Measurements from ENCODE around the gene FCHO1.
A peak's percentile ranks its signal among the peaks of the same experiment; 100 is the strongest.

The FCHO1 gene, protein sequence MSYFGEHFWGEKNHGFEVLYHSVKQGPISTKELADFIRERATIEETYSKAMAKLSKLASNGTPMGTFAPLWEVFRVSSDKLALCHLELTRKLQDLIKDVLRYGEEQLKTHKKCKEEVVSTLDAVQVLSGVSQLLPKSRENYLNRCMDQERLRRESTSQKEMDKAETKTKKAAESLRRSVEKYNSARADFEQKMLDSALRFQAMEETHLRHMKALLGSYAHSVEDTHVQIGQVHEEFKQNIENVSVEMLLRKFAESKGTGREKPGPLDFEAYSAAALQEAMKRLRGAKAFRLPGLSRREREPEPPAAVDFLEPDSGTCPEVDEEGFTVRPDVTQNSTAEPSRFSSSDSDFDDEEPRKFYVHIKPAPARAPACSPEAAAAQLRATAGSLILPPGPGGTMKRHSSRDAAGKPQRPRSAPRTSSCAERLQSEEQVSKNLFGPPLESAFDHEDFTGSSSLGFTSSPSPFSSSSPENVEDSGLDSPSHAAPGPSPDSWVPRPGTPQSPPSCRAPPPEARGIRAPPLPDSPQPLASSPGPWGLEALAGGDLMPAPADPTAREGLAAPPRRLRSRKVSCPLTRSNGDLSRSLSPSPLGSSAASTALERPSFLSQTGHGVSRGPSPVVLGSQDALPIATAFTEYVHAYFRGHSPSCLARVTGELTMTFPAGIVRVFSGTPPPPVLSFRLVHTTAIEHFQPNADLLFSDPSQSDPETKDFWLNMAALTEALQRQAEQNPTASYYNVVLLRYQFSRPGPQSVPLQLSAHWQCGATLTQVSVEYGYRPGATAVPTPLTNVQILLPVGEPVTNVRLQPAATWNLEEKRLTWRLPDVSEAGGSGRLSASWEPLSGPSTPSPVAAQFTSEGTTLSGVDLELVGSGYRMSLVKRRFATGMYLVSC

DNA sequence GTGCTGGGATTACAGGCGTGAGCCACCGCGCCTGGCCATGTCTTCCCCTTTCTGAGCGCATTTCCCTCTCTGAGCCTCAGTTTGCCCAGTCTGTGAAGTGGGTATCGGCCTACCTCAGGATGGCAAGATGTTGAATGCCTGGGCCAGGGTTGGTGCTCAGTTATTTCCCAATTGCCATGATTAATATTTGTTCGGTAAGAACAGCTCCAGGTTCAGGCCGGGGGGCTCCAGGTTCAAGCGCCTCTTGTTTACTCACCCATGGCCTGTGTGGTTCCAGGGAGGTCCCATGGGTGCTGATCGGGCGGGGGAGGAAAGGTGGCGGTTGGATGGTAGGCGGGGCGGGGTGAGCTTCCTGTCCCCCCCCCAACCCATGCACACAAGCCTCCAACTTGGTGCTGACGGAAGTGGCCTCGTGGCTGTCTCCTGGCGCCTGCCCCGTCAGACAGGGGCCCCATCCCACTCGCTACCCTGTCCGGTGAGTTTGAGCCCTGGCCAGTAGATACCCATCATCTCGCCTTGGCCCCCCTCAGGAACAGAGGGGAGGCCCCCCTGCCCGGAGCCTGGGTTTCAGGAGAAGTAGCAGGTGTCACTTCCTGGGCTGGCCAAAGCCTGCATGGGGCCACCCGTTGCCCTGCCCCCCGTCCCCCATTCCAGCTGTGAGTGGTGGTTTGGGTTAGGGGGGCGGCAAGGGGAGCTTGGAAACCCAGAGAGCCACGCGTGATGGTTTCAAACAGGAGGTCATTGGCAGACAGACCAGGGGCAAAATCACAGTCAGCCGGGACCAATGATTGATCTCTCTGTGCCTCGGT lies at the start of gene FCHO1:
FCHO1 (plus strand) TSS at position 375 of the 809 bp plus-strand sequence. CDS start 3,688 bp downstream, outside the sequence.
- no peak within 1 kb of the TSS for H3K27ac ChIP-seq (ENCODE audit: low read length)
- no peaks in the 10 kb centered on the region for H3K9me3 ChIP-seq (ENCODE audit: insufficient read depth, low read depth, low read length)
- H3K9ac ChIP-seq (ENCODE audit: low read depth, low read length), result no peak within 1 kb of the TSS
- no peak within 1 kb of the TSS for H3K4me3 ChIP-seq (ENCODE audit: low read length)
- no peaks in the 10 kb centered on the region for H3K4me1 ChIP-seq (ENCODE audit: insufficient read depth, low read length)
- no peaks in the 10 kb centered on the region for H3K27me3 ChIP-seq (ENCODE audit: insufficient read depth, low read length)
- H3K36me3 ChIP-seq (ENCODE audit: insufficient read depth, low read depth, low read length), result no peaks in the 10 kb centered on the region

DNA sequence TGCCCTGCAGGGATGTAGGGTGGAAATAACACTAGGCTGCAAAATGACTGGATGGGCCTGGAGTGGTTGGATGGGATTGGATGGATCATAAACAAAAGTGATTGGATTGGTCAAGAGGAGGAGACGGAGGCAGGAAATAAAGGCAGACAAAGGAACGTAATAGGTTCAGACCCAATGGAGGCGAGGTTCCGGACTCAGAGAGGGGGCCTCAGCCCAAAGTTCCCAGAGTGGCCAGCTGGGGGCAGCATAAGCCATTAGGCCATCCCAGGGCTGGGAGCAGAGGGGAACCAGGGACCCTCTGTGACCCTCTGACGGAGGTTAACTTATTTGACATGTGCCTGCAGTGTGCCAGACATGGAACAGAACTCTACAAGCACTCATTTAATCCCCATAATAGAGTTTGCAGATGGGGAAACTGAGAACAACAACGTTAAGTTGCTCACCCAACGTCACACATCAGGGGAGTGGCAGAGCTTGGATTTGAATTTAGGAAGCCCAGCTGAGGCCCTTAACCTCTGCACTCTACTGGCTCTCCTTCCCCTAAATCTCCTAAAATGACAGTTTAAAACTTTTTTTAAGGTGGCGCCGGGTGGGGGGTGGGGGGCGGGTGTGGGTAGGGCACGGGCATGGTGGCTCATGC lies 47.3 kb upstream of the FCHO1 start:
- Histone ChIP-seq H3K27ac (ENCODE audit: low read length) (no peak overlapping the region), H3K4me1 (ENCODE audit: insufficient read depth, low read length) (no peaks in the 10 kb centered on the region), H3K36me3 (ENCODE audit: insufficient read depth, low read depth, low read length) (no peaks in the 10 kb centered on the region), H3K9me3 (ENCODE audit: insufficient read depth, low read depth, low read length) (no peaks in the 10 kb centered on the region), H3K4me3 (ENCODE audit: low read length) (no peak overlapping the region), H3K27me3 (ENCODE audit: insufficient read depth, low read length) (peaks cover 15% of the 10 kb centered on the region; the same call in 1 of the 2 replicates), H3K9ac (ENCODE audit: low read depth, low read length) (no peak overlapping the region)

DNA sequence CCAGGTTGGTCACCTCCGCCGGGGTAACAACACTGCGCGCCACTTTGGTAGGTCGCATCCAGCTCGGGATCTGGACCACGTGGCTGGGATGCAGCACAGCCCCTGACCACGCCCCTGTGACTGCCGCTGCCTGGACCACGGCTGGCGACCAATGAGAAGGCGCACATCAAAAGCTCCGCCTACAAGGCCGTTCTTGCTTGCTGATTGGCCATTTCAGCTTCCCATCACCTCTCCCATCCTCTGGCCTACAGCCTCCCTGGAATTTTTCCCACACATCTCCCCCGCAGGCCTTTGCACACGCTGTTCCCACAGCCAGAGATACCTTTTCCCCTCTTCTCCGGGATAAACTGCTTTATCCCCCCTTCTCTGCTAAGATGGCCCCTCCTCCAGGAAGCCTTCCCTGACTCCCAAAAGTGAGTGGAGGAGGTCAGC lies 44.5 kb upstream of the FCHO1 start:
- no peak overlapping the region for H3K27ac ChIP-seq (ENCODE audit: low read length)
- peak overlapping the region; percentile 62; the same call in 1 of the 2 replicates for H3K9ac ChIP-seq (ENCODE audit: low read depth, low read length)
- peaks cover 15% of the 10 kb centered on the region; the same call in 1 of the 2 replicates for H3K27me3 ChIP-seq (ENCODE audit: insufficient read depth, low read length)
- no peaks in the 10 kb centered on the region for H3K36me3 ChIP-seq (ENCODE audit: insufficient read depth, low read depth, low read length)
- H3K4me1 ChIP-seq (ENCODE audit: insufficient read depth, low read length), result no peaks in the 10 kb centered on the region
- H3K9me3 ChIP-seq (ENCODE audit: insufficient read depth, low read depth, low read length), result no peaks in the 10 kb centered on the region
- H3K4me3 ChIP-seq (ENCODE audit: low read length), result peak overlapping the region; percentile 57; the same call in 1 of the 2 replicates

DNA sequence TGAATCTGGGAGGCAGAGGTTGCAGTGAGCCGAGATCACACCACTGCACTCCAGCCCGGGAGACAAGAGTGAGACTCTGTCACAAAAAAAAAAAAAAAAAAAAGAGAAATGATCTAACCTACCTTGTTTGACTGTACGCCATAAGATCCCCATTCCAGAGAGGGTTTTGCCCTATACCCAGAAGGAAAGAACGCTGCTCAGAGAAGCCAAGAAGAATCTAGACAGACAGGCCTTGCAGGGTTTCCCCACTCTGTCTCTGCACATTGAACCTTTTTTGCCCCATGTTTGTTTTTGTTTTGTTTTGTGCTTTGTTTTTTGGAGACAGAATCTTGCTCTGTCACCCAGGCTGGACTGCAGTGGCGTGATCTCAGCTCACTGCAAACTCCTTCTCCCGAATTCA lies 39.4 kb upstream of the FCHO1 start:
- Histone ChIP-seq H3K4me3 (ENCODE audit: low read length) (no peak overlapping the region), H3K27ac (ENCODE audit: low read length) (no peak overlapping the region), H3K4me1 (ENCODE audit: insufficient read depth, low read length) (no peaks in the 10 kb centered on the region), H3K9ac (ENCODE audit: low read depth, low read length) (no peak overlapping the region), H3K36me3 (ENCODE audit: insufficient read depth, low read depth, low read length) (no peaks in the 10 kb centered on the region), H3K27me3 (ENCODE audit: insufficient read depth, low read length) (no peaks in the 10 kb centered on the region), H3K9me3 (ENCODE audit: insufficient read depth, low read depth, low read length) (no peaks in the 10 kb centered on the region)

DNA sequence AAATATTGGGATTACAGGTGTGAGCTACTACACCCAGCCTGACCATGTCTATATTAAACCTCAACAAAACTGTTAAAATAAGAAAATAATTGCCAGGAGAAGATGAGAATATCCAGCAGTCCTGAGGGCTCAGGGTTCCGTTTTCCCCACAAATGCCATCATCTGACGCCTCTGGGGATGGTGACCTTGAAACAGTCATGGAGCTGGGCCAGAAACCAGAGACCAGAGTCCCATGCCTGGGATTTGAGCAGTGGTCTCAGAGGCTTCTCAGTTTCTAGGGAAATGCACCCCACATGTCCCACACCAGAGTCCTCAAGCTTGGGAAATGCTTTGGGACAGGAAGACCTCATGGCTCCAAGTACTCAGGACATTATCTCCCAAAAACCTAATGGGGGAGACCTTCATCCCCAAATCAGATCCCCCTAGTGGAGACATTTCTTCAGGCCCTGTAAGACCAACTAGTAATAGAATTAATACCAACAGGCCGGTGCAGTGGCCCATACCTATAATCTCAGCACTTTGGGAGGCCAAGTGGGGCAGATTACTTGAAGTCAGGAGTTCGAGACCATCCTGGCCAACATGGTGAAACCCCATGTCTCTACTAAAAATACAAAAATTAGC lies 34.9 kb upstream of the FCHO1 start:
- Histone ChIP-seq H3K27ac (ENCODE audit: low read length) (no peak overlapping the region), H3K36me3 (ENCODE audit: insufficient read depth, low read depth, low read length) (peaks cover 6% of the 10 kb centered on the region; the same call in 1 of the 2 replicates), H3K9ac (ENCODE audit: low read depth, low read length) (no peak overlapping the region), H3K9me3 (ENCODE audit: insufficient read depth, low read depth, low read length) (no peaks in the 10 kb centered on the region), H3K27me3 (ENCODE audit: insufficient read depth, low read length) (no peaks in the 10 kb centered on the region), H3K4me3 (ENCODE audit: low read length) (no peak overlapping the region), H3K4me1 (ENCODE audit: insufficient read depth, low read length) (no peaks in the 10 kb centered on the region; the same call in 1 of the 2 replicates)

DNA sequence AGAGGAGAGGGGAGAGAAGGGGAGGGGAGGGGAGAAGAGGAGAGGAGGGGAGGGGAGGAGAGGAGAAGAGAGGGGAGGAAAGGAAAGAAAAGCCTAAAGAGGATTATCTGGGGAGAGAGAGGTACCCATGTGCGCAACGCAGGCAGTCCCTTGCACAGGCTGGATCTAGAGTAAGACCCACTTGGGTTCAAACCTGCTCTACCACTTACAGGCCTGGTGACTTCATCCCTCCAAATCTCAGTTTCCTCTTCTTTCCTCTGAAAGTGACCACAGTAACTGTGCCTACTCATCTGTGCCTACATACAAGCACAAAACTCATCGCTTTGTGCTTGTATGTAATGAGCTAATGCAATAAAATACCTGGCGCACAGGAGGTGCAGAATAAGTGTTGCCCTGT lies 32.7 kb upstream of the FCHO1 start:
- peak overlapping the region; percentile 89 for H3K4me3 ChIP-seq (ENCODE audit: low read length)
- H3K36me3 ChIP-seq (ENCODE audit: insufficient read depth, low read depth, low read length), result peaks cover 21% of the 10 kb centered on the region; the same call in 1 of the 2 replicates
- H3K9ac ChIP-seq (ENCODE audit: low read depth, low read length), result peak overlapping the region; percentile 63; the same call in 1 of the 2 replicates
- no peaks in the 10 kb centered on the region for H3K9me3 ChIP-seq (ENCODE audit: insufficient read depth, low read depth, low read length)
- no peaks in the 10 kb centered on the region for H3K27me3 ChIP-seq (ENCODE audit: insufficient read depth, low read length)
- H3K4me1 ChIP-seq (ENCODE audit: insufficient read depth, low read length), result no peaks in the 10 kb centered on the region; the same call in 1 of the 2 replicates
- no peak overlapping the region for H3K27ac ChIP-seq (ENCODE audit: low read length)

DNA sequence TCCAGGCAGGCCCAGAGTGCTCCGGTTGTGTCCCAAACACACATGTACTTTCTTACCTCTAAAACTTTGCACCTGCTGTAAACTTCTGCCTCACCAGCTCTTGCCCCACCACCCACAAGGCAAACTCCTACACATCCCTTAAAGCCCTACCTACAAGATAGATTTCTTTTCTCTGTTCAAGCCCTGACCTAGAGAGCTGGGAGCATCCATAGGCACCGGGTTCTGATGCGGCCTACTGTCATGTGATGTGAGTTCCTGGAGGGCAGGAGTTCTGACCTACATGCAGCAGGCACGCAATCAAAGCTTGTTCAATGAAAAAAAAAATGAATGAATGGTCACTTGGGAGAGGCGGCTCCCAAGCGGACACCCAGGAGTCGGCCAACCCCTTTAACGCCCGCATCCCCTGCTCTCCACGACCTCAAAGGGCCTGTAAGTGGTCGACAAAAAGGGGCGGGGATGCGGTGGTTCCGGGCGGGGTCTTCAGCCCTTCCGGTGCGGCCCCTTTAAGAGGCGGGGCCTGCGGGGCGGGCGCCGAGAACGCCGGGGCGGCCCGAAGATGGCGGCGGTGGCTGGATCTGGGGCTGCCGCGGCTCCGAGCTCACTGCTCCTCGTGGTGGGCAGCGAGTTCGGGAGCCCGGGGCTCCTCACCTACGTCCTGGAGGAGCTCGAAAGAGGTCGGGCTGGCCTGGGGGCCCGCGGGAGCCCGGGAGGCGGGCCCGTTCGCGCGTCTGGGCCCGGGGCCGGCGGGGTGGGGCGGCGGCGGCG lies 32.1 kb upstream of the FCHO1 start, which contains the start of gene MAP1S:
MAP1S (plus strand) TSS at position 534 of the 765 bp plus-strand sequence; CDS start at position 557, 23 bp downstream.
- H3K4me1 ChIP-seq (ENCODE audit: insufficient read depth, low read length), result no peaks in the 10 kb centered on the region; the same call in 1 of the 2 replicates
- peak within 1 kb of the TSS; percentile 21 for H3K27ac ChIP-seq (ENCODE audit: low read length)
- no peaks in the 10 kb centered on the region for H3K27me3 ChIP-seq (ENCODE audit: insufficient read depth, low read length)
- H3K9me3 ChIP-seq (ENCODE audit: insufficient read depth, low read depth, low read length), result no peaks in the 10 kb centered on the region
- H3K4me3 ChIP-seq (ENCODE audit: low read length), result peak within 1 kb of the TSS; percentile 89
- H3K36me3 ChIP-seq (ENCODE audit: insufficient read depth, low read depth, low read length), result peaks cover 26% of the 10 kb centered on the region
- H3K9ac ChIP-seq (ENCODE audit: low read depth, low read length), result peak within 1 kb of the TSS; percentile 79

DNA sequence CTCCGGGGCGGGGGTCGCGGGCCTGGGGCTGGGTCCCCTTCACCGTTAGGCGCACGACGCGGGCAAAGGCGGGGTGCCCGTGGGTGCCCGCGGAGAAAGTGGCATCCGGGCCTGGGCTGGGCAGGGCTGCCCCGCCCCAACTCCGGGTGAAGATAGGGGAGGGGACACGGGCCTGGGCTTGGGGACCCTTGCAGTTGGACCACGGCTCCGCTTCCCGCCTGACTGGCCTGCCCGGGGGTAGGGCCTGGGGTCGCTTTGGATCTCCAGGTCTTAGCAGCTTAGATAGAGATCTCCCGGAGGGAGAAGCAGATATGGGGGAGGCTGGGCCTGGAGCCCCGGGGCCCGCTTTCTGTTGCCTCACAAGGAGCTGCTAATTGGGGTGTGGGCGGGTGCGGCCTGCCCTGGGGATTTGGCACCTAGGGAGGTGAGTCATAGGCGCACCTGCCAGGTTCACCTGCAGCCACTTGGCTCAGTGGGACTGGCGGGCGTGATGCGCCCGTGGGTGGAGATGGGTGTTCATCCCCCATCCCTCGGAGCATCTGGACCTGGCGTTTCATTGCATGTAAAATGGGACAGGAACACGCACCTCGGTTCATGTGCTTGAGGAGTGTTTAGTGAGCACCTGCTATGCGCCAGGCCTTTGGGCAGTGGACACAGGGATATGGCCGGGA lies 31.4 kb upstream of the FCHO1 start:
- H3K4me1 ChIP-seq (ENCODE audit: insufficient read depth, low read length), result no peaks in the 10 kb centered on the region; the same call in 1 of the 2 replicates
- no peaks in the 10 kb centered on the region for H3K27me3 ChIP-seq (ENCODE audit: insufficient read depth, low read length)
- H3K27ac ChIP-seq (ENCODE audit: low read length), result no peak overlapping the region
- peak overlapping the region; percentile 79 for H3K9ac ChIP-seq (ENCODE audit: low read depth, low read length)
- peaks cover 34% of the 10 kb centered on the region for H3K36me3 ChIP-seq (ENCODE audit: insufficient read depth, low read depth, low read length)
- H3K4me3 ChIP-seq (ENCODE audit: low read length), result peak overlapping the region; percentile 89
- H3K9me3 ChIP-seq (ENCODE audit: insufficient read depth, low read depth, low read length), result no peaks in the 10 kb centered on the region

DNA sequence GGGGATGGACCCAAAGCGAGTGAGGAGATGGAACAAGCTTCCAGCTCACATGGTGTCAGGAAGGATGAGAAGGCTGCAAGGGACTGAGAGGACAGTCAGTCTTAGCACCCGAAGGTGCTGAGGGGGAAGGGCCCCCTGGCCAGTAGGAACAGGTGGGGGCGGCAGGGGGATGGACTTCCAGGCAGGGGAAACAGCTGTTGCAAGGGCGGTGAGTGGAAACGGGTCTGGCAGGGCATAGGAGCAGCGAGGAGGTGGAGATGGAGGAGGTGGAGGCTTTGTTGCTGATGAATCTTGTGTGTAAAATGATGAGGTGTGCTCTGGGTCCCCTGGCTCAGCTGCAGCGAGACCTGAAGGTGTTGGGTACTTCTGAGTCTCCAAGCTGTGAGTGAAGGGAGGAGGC lies 30.8 kb upstream of the FCHO1 start:
- peak overlapping the region; percentile 79; the same call in 1 of the 2 replicates for H3K9ac ChIP-seq (ENCODE audit: low read depth, low read length)
- no peak overlapping the region for H3K27ac ChIP-seq (ENCODE audit: low read length)
- H3K4me3 ChIP-seq (ENCODE audit: low read length), result peak overlapping the region; percentile 89
- peaks cover 39% of the 10 kb centered on the region for H3K36me3 ChIP-seq (ENCODE audit: insufficient read depth, low read depth, low read length)
- H3K27me3 ChIP-seq (ENCODE audit: insufficient read depth, low read length), result no peaks in the 10 kb centered on the region
- H3K9me3 ChIP-seq (ENCODE audit: insufficient read depth, low read depth, low read length), result no peaks in the 10 kb centered on the region
- H3K4me1 ChIP-seq (ENCODE audit: insufficient read depth, low read length), result no peaks in the 10 kb centered on the region; the same call in 1 of the 2 replicates
